Aorta (tissue), 5 donors: ENCODE measurements around the gene SYT9. TPM values are rescaled to one million over a fixed set of nuclear protein-coding genes. Genes with fewer than 3 reads are reported as not detected.

Source experiments
- ATAC-seq: fragments of 200-7000 bp; cut with Tn5 transposase; one replicate; pipeline ENCODE4 v1.9.1; 2022; ENCODE audit warnings: moderate library complexity; ENCODE audit not compliant: low FRiP score
- DNase-seq, 2 donors: peaks; one replicate each; pipeline ENCODE4 v3.0.0-alpha.2; 2020
- H3K27ac ChIP-seq, 2 donors: one replicate each; pipeline ENCODE4 v1.5.1; 2013; ENCODE audit warnings: low read length in 2 of 2, mild to moderate bottlenecking in 2 of 2, moderate library complexity in 2 of 2, control low read depth in 1 of 2, inconsistent platforms in 1 of 2, low read depth in 1 of 2
- H3K27me3 ChIP-seq, 2 donors: one replicate each; pipeline ENCODE4 v1.6.1; 2013; ENCODE audit warnings: control low read depth in 1 of 2, low read length in 1 of 2, mild to moderate bottlenecking in 1 of 2, moderate library complexity in 1 of 2; ENCODE audit not compliant: insufficient read depth in 2 of 2, control insufficient read depth in 1 of 2
- H3K36me3 ChIP-seq, 2 donors: one replicate each; pipeline ENCODE4 v1.6.1; 2013; ENCODE audit warnings: control low read depth in 1 of 2, low read length in 1 of 2, mild to moderate bottlenecking in 1 of 2; ENCODE audit not compliant: insufficient read depth in 2 of 2, control insufficient read depth in 1 of 2
- H3K4me1 ChIP-seq, 2 donors: one replicate each; pipeline ENCODE4 v1.6.1; 2013; ENCODE audit warnings: low read length in 2 of 2, control low read depth in 1 of 2, mild to moderate bottlenecking in 1 of 2, moderate library complexity in 1 of 2; ENCODE audit not compliant: insufficient read depth in 2 of 2, control insufficient read depth in 1 of 2
- H3K4me3 ChIP-seq, 2 donors: one replicate each; pipeline ENCODE4 v1.5.1; 2013; ENCODE audit warnings: low read length in 2 of 2, control low read depth in 1 of 2, mild to moderate bottlenecking in 1 of 2
- H3K9me3 ChIP-seq: one replicate; pipeline ENCODE4 v1.6.1; 2013; ENCODE audit warnings: mild to moderate bottlenecking, low read length; ENCODE audit not compliant: control insufficient read depth
- WGBS, 2 donors: extraction: QIAGEN DNeasy Blood & Tissue Kit; methylation state at CpG; one replicate each; pipeline ENCODE4 v1.1.7; 2013; 5-methylcytosine and 5-hydroxymethylcytosine counted together
- intact Hi-C, 2 donors: fragments of 100-400 bp; cut with DNase I; formaldehyde crosslinking; loops; one replicate each; pipeline versions ENCODE4 v1.14.2 to v1.15.0; 2022
- polyA plus RNA-seq, 2 donors: library from polyadenylated mRNA; stranded (reverse); fragments of 200-250 nt; gene quantifications; one replicate each; pipeline ENCODE4 v1.2.3, GENCODE V29; 2013
- total RNA-seq, 2 donors: library from RNA; stranded (reverse); fragmentation: NEBNext Ultra II Directional; extraction: Animal tissue kit (Norgen Biotek cat#: 25700); gene quantifications; one replicate each; pipeline ENCODE4 v1.2.1, GENCODE V29; 2021
- donor health status: healthy with polysubstance abuse.
- donor health status: Bipolar disorder and iron deficiency.
- donor health status: DM: no; HTN: no; CAD: no.
- donor health status: DM: no; HTN: no; CAD: no.
- donor health status: DM: yes; HTN: yes; CAD: no.

SYT9 gene
- total and polyA plus RNA-seq, 4 donors, result 0.08 to 0.38 (median 0.22) TPM

DNA sequence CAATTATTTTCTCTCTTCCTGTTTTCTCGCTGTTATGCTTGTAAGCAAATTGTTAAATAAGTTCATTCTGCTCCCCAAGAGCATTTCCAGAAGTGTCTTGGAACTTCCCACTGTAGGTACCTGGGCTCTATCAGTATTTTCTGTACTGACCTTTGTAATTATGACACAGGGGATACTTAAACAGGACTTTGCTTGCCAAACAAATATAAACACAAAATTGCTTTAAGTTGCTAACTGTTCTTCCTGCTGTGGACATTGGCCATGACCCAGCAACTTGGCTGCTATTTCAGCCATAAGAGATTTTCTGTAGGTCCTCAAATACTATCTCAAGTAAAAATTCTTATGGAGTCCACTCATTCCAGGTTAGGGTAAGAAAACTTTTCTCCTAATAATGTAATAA is 30.1 kb downstream of the SYT9 start:
- Histone ChIP-seq H3K36me3 (no peaks in the 10 kb centered on the region), H3K4me1 (no peaks in the 10 kb centered on the region), H3K27ac (no peak overlapping the region), H3K27me3 (no peaks in the 10 kb centered on the region), H3K9me3 (no peaks in the 10 kb centered on the region), H3K4me3 (no peak overlapping the region)
- intact Hi-C loops, result no loop called here
- DNase-seq (no peak), ATAC-seq (no peak)
- WGBS, 2 donors, result 83% methylated on average over 1 of the region's 1 CpG

DNA sequence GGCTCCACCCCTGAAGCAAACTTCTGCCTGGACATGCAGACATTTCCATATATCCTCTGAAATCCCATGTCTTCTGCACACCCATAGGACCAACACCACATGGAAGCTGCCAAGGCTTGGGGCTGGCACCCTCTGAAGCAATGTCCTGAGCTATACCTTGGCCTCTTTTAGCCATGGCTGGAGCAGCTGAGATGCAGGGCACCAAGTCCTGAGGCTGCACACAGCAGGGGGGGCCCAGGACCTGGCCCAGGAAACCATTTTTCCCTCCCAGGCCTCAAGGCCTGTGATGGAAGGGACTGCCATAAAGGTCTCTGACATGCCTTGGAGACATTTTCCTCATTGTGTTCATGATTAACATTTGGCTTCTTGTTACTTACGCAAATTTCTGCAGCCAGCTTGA is 34.5 kb downstream of the SYT9 start:
- Histone ChIP-seq H3K4me1 (no peaks in the 10 kb centered on the region), H3K36me3 (no peaks in the 10 kb centered on the region), H3K27ac (no peak overlapping the region), H3K4me3 (no peak overlapping the region), H3K9me3 (no peaks in the 10 kb centered on the region), H3K27me3 (peaks cover 0 to 1% of the 10 kb centered on the region in 2 donors)
- 76 to 81% methylated on average over 1 of the region's 1 CpG for WGBS, 2 donors
- no peak for DNase-seq
- no peak for ATAC-seq
- intact Hi-C loops, result no loop called here

DNA sequence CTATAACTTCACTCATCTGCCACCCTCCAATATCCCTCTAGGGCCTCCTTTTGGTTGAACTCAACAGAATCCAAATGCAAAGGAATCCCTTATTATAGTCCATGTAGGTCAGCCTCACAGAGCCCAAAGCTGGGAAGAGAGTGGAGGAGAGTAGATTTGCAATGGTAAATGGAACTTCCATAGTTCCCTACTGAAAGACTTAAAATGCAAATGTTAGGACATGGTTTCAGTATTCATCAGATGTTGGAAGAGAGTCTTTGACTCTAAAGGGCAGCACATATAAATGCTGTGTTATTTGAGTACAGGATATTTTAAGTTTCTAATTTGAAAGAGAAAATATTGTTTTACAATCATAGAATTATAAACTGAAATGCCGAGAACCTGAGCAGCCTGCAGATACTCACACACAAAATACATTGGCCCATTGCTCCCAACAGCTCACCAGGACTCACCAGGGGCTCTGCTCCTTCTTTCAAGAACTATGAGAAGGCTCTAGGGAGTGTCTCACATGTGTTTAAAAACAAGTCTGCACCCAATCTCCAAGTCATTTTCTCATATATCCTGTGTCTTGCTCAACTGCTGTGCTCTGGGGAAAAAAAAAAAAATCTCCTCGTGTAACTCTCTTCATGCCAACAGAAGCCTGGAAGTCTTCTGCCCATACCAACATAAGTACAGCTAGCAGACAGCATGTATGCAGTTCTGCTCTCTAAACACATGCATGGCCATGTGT is 39.6 kb downstream of the SYT9 start:
- no peaks in the 10 kb centered on the region for H3K36me3 ChIP-seq
- ATAC-seq (no peak), DNase-seq (no peak)
- H3K27me3 ChIP-seq, result peaks cover 0 to 1% of the 10 kb centered on the region in 2 donors
- no peaks in the 10 kb centered on the region for H3K4me1 ChIP-seq
- H3K4me3 ChIP-seq, result no peak overlapping the region
- intact Hi-C loops, result no loop called here
- WGBS, 2 donors, result 58 to 60% methylated on average over 2 of the region's 2 CpGs
- peaks cover 5% of the 10 kb centered on the region for H3K9me3 ChIP-seq
- H3K27ac ChIP-seq, result no peak overlapping the region

DNA sequence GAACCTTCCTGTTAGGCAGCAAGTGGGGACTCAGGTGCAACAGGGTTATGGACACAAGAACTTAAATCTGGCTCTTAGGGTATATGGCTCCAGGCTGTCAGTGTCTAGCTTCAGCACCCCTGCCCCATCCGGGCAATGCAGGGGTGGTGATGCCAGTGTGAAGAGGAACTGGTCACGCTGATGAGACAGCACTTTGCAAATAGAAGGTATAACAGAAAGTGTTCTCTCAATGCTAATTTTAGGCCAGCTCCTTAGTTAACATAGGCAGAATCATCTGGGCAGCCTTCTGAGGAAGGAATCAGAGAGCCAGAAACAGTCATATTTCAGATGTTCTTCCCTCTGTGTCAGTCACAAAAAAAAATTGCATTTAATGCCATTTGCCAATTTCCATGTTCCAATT is 41.2 kb downstream of the SYT9 start:
- H3K9me3 ChIP-seq, result peaks cover 5% of the 10 kb centered on the region
- H3K27me3 ChIP-seq, result peaks cover 0 to 1% of the 10 kb centered on the region in 2 donors
- H3K4me3 ChIP-seq, result no peak overlapping the region
- DNase-seq (no peak), ATAC-seq (no peak)
- intact Hi-C loops, result no loop called here
- 83 to 88% methylated on average over 2 of the region's 2 CpGs for WGBS, 2 donors
- H3K27ac ChIP-seq, result no peak overlapping the region
- H3K36me3 ChIP-seq, result no peaks in the 10 kb centered on the region
- no peaks in the 10 kb centered on the region for H3K4me1 ChIP-seq

DNA sequence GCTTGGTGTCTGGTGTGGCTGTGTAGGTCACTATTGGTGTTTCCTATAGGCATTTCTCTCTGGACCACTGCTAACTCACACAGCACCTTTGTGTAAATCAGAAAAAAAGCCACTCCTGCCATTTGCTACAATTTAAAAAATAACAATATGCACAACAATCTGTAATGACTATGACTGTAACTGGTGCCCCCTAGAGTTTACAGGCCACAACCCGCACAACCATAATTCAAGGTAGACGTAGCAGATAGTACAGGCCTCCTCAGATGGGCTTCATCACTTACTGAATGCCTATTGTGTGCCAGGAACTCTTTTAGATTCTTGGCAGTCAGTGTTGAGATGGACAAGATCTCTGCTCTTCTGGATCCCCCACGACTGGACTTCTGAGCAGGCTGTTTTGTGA is 47.7 kb downstream of the SYT9 start:
- no peak for ATAC-seq
- intact Hi-C loops, result no loop called here
- no peaks in the 10 kb centered on the region for H3K36me3 ChIP-seq
- H3K9me3 ChIP-seq, result peaks cover 3% of the 10 kb centered on the region
- H3K4me1 ChIP-seq, result no peaks in the 10 kb centered on the region
- 75 to 76% methylated on average over 3 of the region's 3 CpGs for WGBS, 2 donors
- no peak overlapping the region for H3K4me3 ChIP-seq
- no peaks in the 10 kb centered on the region for H3K27me3 ChIP-seq
- no peak for DNase-seq
- H3K27ac ChIP-seq, result no peak overlapping the region

DNA sequence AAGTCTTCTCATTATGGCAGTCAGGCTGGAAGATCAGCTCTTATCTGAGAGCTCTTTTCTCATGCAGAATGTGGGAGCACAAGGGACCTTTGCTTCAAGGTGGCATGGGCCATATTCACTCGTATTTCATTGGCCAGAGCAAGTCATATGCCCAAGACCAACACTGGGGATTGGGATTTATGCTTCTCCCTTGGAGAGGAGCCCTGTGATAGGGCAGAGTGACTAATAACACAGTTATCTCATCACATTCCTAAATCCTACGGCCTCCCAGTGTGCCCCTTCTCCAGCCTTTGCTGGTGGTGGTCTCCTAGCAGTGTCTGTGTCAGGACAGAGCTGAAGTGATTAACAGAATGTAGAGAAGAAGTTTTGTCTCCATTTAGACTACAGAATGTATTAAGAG is 48.6 kb downstream of the SYT9 start:
- 44 to 47% methylated on average over 2 of the region's 2 CpGs for WGBS, 2 donors
- no peak for ATAC-seq

DNA sequence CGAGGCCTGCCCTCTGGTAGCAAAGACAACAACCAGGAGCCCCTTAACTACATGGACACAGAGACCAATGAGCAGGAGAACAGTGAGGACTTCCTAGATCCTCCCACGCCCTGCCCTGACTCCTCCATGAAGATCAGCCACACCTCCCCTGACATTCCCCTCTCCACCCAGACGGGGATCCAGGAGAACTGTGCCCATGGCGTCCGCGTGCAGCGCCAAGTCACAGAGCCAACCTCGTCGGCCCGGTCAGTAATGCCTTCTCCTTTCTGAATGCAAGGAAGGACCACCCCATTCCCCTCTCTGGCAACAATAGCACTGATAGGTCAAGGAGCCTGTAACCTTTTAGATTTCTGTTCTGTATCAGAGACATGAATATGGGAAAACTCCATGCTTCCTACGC is 51.4 kb downstream of the SYT9 start:
- 90 to 92% methylated on average over 11 of the region's 11 CpGs for WGBS, 2 donors

More for the DNA sequence above, 48.6 kb downstream of the SYT9 start:
- Histone ChIP-seq H3K4me1 (no peaks in the 10 kb centered on the region), H3K4me3 (no peak overlapping the region), H3K9me3 (no peaks in the 10 kb centered on the region), H3K27me3 (no peaks in the 10 kb centered on the region), H3K36me3 (no peaks in the 10 kb centered on the region), H3K27ac (no peak overlapping the region)
- intact Hi-C loops, result no loop called here
- DNase-seq, result no peak

DNA sequence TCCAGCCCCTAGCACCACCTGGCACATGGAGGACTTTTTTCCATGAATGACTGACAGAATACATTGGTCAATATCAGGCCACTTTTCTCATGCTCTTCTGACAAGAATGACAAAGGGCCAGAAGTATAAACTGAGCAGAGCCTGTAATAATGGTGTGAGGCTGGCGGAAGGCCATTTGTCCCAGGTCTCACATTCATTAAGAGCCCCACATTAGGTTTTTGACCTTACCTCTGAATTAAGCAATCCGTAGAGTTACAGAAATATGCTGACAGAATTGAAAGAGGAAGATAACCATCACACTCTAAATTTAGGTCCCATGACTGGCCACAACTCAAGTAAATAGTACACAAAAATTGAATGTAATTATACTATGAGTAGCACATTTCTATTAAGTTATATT is 55.2 kb downstream of the SYT9 start:
- intact Hi-C loops, result no loop called here
- DNase-seq (no peak), ATAC-seq (no peak)
- H3K27me3 ChIP-seq, result no peaks in the 10 kb centered on the region
- H3K27ac ChIP-seq, result no peak overlapping the region
- H3K4me1 ChIP-seq, result no peaks in the 10 kb centered on the region
- no peaks in the 10 kb centered on the region for H3K36me3 ChIP-seq
- WGBS, 2 donors, result 63 to 81% methylated on average over 2 of the region's 2 CpGs
- no peaks in the 10 kb centered on the region for H3K9me3 ChIP-seq
- H3K4me3 ChIP-seq, result no peak overlapping the region

More for the DNA sequence above, 51.4 kb downstream of the SYT9 start:
- H3K9me3 ChIP-seq, result no peaks in the 10 kb centered on the region
- ATAC-seq (no peak), DNase-seq (no peak)
- no peaks in the 10 kb centered on the region for H3K27me3 ChIP-seq
- no peak overlapping the region for H3K4me3 ChIP-seq
- H3K36me3 ChIP-seq, result no peaks in the 10 kb centered on the region
- H3K4me1 ChIP-seq, result no peaks in the 10 kb centered on the region
- H3K27ac ChIP-seq, result no peak overlapping the region
- intact Hi-C loops, result no loop called here

DNA sequence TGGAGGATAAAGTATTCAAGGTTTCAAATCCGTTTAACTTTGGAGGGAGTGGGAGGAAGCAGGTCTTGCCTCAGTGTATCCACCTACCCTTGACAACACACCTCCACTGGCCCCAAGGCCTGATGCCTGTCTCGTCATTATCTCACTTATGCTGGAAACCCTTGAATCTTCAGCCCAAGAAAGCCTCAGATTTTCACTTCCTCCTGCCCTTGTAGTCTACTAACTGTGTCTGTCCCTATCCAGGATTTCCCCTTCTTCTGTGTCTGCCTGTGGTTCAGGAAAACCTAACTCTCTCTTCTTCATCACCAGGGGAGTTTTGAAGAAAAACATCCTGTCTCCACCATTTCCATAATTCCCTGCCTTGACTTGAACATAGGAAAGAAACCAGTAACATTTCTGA is 56.1 kb downstream of the SYT9 start:
- Histone ChIP-seq H3K36me3 (no peaks in the 10 kb centered on the region), H3K4me1 (no peaks in the 10 kb centered on the region), H3K9me3 (no peaks in the 10 kb centered on the region), H3K27me3 (no peaks in the 10 kb centered on the region), H3K27ac (no peak overlapping the region), H3K4me3 (no peak overlapping the region)
- ATAC-seq (no peak), DNase-seq (no peak)
- intact Hi-C loops, result no loop called here
- 79 to 91% methylated on average over 2 of the region's 2 CpGs for WGBS, 2 donors
